Hepatocyte (in vitro differentiated cells): ENCODE measurements around the gene IP6K3. TPM values are rescaled to one million over a fixed set of nuclear protein-coding genes. Genes with fewer than 3 reads are reported as not detected.

Source experiments
- DNase-seq: peaks from one replicate; pipeline ENCODE4 v3.0.0-alpha.2; 2016; ENCODE audit warnings: low spot score
- H2AFZ ChIP-seq: fragments of 200-600 bp; sonication (generic); 2 replicates; pipeline ENCODE4 v1.6.0; 2016; ENCODE audit warnings: antibody characterized with exemption, mild to moderate bottlenecking
- H3K27ac ChIP-seq: fragments of 200-600 bp; sonication (generic); 2 replicates; pipeline ENCODE4 v1.5.1; 2016; ENCODE audit warnings: mild to moderate bottlenecking
- H3K27me3 ChIP-seq: fragments of 200-600 bp; sonication (generic); 2 replicates; pipeline ENCODE4 v1.6.1; 2016
- H3K36me3 ChIP-seq: fragments of 200-600 bp; sonication (generic); replicated peaks from 2 replicates; pipeline ENCODE4 v1.5.1; 2016; ENCODE audit warnings: low read depth; ENCODE audit not compliant: insufficient read depth
- H3K4me1 ChIP-seq: fragments of 200-600 bp; sonication (generic); 2 replicates; pipeline ENCODE4 v1.5.1; 2016; ENCODE audit warnings: mild to moderate bottlenecking, moderate library complexity; ENCODE audit not compliant: insufficient read depth
- H3K4me2 ChIP-seq: fragments of 200-600 bp; sonication (generic); 2 replicates; pipeline ENCODE4 v1.6.0; 2016
- H3K4me3 ChIP-seq: fragments of 200-600 bp; sonication (generic); 2 replicates; pipeline ENCODE4 v1.5.1; 2016; ENCODE audit warnings: mild to moderate bottlenecking
- H3K79me2 ChIP-seq: fragments of 200-600 bp; sonication (generic); 2 replicates; pipeline ENCODE4 v1.6.0; 2017; ENCODE audit warnings: mild to moderate bottlenecking
- H3K9me2 ChIP-seq: fragments of 200-600 bp; sonication (generic); replicated peaks from 2 replicates; pipeline ENCODE4 v1.6.0; 2017; ENCODE audit warnings: mild to moderate bottlenecking; ENCODE audit not compliant: insufficient read depth
- H3K9me3 ChIP-seq: fragments of 200-600 bp; sonication (generic); 2 replicates; pipeline ENCODE4 v1.5.1; 2016; ENCODE audit warnings: low read depth, mild to moderate bottlenecking
- H4K20me1 ChIP-seq: fragments of 200-600 bp; sonication (generic); 2 replicates; pipeline ENCODE4 v1.6.0; 2016; ENCODE audit warnings: mild to moderate bottlenecking; ENCODE audit not compliant: insufficient read depth, poor library complexity, severe bottlenecking
- CTCF ChIP-seq: fragments of 200-600 bp; sonication (generic); IDR thresholded peaks from 2 replicates; pipeline ENCODE4 v1.5.1; 2016; ENCODE audit warnings: antibody characterized with exemption, mild to moderate bottlenecking; ENCODE audit not compliant: poor library complexity
- EZH2 ChIP-seq: fragments of 200-600 bp; sonication (generic); IDR thresholded peaks from 2 replicates; pipeline ENCODE4 v1.6.1; 2016; ENCODE audit warnings: antibody characterized with exemption, mild to moderate bottlenecking, borderline replicate concordance
- EZH2phosphoT487 ChIP-seq: fragments of 200-600 bp; sonication (generic); IDR thresholded peaks from one replicate; pipeline ENCODE4 v1.6.1; 2018; ENCODE audit warnings: antibody characterized with exemption, mild to moderate bottlenecking, low read depth, moderate library complexity; ENCODE audit not compliant: unreplicated experiment, severe bottlenecking
- WGBS: methylation state at CpG from one replicate; pipeline ENCODE4 v1.1.6; 2016; ENCODE audit warnings: low lambda C conversion rate; ENCODE audit errors: missing lambda C conversion rate; 5-methylcytosine and 5-hydroxymethylcytosine counted together
- polyA plus RNA-seq: library from polyadenylated mRNA; unstranded; fragments of >200 nt; fragmentation: Nextera tagmentation; extraction: Ambion mirVana; gene quantifications from 2 replicates; pipeline ENCODE4 v1.2.1, GENCODE V29; 2016
- total RNA-seq: library from RNA; depleted of rRNA; stranded (reverse); fragments of >200 nt; gene quantifications from 2 replicates; pipeline ENCODE4 v1.2.3, GENCODE V29; 2014

IP6K3 gene
- total and polyA plus RNA-seq, 2 experiments from 2014 or later: 9.5 to 25.3 TPM

GRCh38 chr6:33758815-33759216 is 12.1 kb upstream of the IP6K3 start:
- Histone ChIP-seq H3K79me2 (no peaks in the 10 kb centered on the region), H3K9me3 (no peaks in the 10 kb centered on the region), H3K27ac (no peak overlapping the region), H2AFZ (no peak overlapping the region), H3K9me2 (no peaks in the 10 kb centered on the region), H3K4me3 (no peak overlapping the region), H3K36me3 (no peaks in the 10 kb centered on the region), H4K20me1 (no peaks in the 10 kb centered on the region), H3K4me1 (peaks cover 16% of the 10 kb centered on the region), H3K27me3 (no peaks in the 10 kb centered on the region), H3K4me2 (no peak overlapping the region)
- no peak for DNase-seq
- 35% methylated on average over 7 of the region's 7 CpGs for WGBS
- TF ChIP-seq EZH2phosphoT487: peak; percentile 49
- no peak for TF ChIP-seq CTCF
- TF ChIP-seq EZH2: no peak

- Histone ChIP-seq H3K27me3 (no peaks in the 10 kb centered on the region), H4K20me1 (no peaks in the 10 kb centered on the region), H3K4me2 (no peak overlapping the region), H2AFZ (no peak overlapping the region), H3K9me2 (no peaks in the 10 kb centered on the region), H3K4me1 (peaks cover 16% of the 10 kb centered on the region), H3K4me3 (no peak overlapping the region), H3K79me2 (no peaks in the 10 kb centered on the region), H3K9me3 (no peaks in the 10 kb centered on the region), H3K36me3 (no peaks in the 10 kb centered on the region), H3K27ac (no peak overlapping the region)
- DNase-seq: no peak
- no peak for TF ChIP-seq CTCF
- no peak for TF ChIP-seq EZH2phosphoT487
- TF ChIP-seq EZH2: no peak
- WGBS: 88% methylated on average over 10 of the region's 10 CpGs
Measured at GRCh38 chr6:33757906-33758305, 11.2 kb upstream of the IP6K3 start.

- H3K27ac ChIP-seq: no peak overlapping the region
- DNase-seq: no peak
- WGBS: 60% methylated on average over 3 of the region's 3 CpGs
- H3K36me3 ChIP-seq: no peaks in the 10 kb centered on the region
- H2AFZ ChIP-seq: no peak overlapping the region
- no peaks in the 10 kb centered on the region for H3K79me2 ChIP-seq
- no peak overlapping the region for H3K4me2 ChIP-seq
- TF ChIP-seq EZH2: no peak
- no peak for TF ChIP-seq CTCF
- no peak for TF ChIP-seq EZH2phosphoT487
- no peak overlapping the region for H3K4me3 ChIP-seq
- no peaks in the 10 kb centered on the region for H3K9me2 ChIP-seq
- H3K4me1 ChIP-seq: peaks cover 19% of the 10 kb centered on the region
- no peaks in the 10 kb centered on the region for H3K9me3 ChIP-seq
- no peaks in the 10 kb centered on the region for H4K20me1 ChIP-seq
- no peaks in the 10 kb centered on the region for H3K27me3 ChIP-seq
Measured at GRCh38 chr6:33757113-33757512, 10.4 kb upstream of the IP6K3 start.

- Histone ChIP-seq H3K36me3 (no peaks in the 10 kb centered on the region), H3K27me3 (no peaks in the 10 kb centered on the region), H3K27ac (no peak overlapping the region), H3K4me2 (no peak overlapping the region), H2AFZ (no peak overlapping the region), H4K20me1 (no peaks in the 10 kb centered on the region), H3K4me1 (peaks cover 19% of the 10 kb centered on the region), H3K4me3 (no peak overlapping the region), H3K79me2 (no peaks in the 10 kb centered on the region), H3K9me3 (no peaks in the 10 kb centered on the region), H3K9me2 (no peaks in the 10 kb centered on the region)
- WGBS: 88% methylated on average over 12 of the region's 12 CpGs
- DNase-seq: no peak
- TF ChIP-seq CTCF (no peak), EZH2phosphoT487 (no peak), EZH2 (no peak)
Measured at GRCh38 chr6:33756211-33756954, 9.7 kb upstream of the IP6K3 start.
